GM12873 (cell line): ENCODE measurements around the gene SMIM24.

Source experiments
- TF ChIP-seq, protein P1 (sequence below): IDR thresholded peaks from 2 replicates; pipeline ENCODE4 v1.5.1; 2012; ENCODE audit warnings: low read depth, mild to moderate bottlenecking, moderate library complexity, low read length, control low read depth; ENCODE audit not compliant: insufficient read depth; ENCODE audit errors: missing control alignments

The SMIM24 gene

DNA sequence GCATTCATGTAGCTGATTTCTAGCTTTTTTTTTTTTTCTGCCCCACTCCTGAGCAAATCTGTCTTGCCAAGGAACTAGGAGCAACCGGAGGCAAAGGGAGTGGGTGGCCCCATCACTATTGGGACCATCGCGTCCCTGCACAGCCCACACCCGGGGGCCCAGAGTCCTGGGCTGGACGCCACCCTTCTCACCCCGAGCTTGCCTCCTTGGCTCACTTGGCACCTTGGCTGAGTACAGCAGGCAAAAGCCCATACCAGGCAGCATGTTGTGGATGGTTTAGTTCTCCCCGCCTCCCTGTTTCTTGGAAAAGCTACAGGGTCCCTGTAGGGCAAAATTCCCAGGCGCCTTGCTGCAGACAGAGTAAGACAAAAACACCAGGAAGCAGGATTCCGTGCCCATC is 13.7 kb downstream of the SMIM24 start:
- TF ChIP-seq, protein P1, sequence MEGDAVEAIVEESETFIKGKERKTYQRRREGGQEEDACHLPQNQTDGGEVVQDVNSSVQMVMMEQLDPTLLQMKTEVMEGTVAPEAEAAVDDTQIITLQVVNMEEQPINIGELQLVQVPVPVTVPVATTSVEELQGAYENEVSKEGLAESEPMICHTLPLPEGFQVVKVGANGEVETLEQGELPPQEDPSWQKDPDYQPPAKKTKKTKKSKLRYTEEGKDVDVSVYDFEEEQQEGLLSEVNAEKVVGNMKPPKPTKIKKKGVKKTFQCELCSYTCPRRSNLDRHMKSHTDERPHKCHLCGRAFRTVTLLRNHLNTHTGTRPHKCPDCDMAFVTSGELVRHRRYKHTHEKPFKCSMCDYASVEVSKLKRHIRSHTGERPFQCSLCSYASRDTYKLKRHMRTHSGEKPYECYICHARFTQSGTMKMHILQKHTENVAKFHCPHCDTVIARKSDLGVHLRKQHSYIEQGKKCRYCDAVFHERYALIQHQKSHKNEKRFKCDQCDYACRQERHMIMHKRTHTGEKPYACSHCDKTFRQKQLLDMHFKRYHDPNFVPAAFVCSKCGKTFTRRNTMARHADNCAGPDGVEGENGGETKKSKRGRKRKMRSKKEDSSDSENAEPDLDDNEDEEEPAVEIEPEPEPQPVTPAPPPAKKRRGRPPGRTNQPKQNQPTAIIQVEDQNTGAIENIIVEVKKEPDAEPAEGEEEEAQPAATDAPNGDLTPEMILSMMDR: no peak

DNA sequence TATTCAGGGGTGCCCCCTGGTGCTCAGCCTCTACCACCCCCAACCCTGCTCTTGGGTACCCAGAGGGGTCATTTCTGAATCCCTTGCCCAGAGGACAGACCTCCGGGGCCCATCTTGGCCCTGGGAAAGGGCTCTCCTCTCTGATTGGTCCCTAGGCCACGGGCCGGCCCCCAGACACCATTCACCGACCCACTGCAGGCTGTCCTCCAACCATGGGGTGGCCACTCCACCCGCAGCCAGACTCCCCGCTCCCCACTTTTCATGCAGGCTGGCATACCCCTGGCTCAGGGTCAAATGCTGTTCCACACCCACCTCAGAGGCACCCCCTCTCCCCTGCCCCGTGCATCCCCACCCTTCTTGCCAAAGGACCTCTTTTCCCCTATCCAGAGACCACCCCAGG is 14.8 kb downstream of the SMIM24 start:
- TF ChIP-seq, protein P1: no peak

GRCh38 chr19:3464587-3465235 is 15.6 kb downstream of the SMIM24 start:
- TF ChIP-seq, protein P1: no peak

- TF ChIP-seq, protein P1: no peak
Observed at GRCh38 chr19:3463714-3464586, 16.4 kb downstream of the SMIM24 start.

DNA sequence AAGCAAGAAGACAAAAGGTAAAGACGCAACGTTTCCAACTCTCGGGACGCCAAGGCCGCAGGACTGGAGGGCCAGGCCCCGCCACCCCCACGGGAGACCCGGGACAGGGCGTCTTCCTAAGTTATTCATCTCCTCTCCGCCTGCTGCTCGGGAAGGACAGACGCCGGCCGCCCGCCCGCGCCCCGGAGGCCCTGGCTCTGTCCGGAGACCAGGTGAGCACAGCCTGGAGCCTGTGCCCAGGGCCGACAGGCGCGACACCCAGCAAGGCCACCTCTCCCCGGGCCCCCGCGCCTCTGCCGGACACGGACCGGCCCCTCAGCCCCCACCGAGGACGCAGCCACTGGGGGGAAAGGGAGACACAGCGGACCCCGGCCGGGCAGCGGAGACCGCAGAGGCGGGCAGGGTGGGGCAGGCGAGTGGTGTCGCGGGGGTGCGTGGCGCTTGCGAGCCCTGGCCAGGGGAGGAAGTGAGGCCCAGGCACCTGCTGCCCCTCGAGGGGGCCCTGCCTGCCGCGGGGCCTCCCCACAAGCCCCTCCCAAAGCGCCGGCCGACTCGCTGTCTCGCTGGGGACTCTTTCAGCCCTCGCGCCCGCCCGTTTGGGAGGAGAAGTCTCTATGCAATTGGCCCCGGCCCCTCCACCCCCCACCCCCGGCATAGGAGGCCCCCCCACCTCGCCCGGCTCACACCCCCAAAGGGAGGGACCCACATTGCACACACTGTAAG is 17.2 kb downstream of the SMIM24 start:
- TF ChIP-seq, protein P1: no peak

DNA sequence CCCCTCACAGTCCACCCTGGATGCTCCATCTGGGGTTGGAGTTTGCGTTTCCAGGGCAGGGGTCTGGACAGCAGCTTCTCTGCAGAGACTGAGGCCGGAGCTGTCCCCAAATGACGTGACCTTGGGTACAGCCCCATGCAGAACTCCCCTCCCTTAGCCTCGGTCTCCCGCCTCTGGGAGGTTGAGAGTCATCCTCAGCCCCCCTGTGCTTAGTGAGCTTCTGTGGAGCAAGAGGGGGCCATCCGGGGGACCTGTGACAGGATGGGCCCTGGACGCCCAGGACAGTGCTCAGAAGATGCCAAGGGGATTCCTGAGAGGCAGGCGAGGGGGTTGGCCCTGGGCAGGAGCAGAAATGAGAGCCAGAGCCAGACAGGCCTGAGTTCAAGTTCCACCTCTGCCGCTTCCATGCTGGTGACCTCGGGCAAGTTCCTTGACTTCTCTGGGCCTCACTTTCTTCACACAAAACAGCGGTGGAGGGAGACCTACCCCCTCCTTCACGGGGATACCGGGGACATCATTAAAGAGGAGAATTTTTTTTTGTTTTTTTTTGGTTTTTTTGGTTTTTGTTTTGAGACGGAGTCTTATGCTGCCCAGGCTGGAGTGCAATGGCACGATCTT is 20.3 kb downstream of the SMIM24 start:
- TF ChIP-seq, protein P1: no peak
